ENCODE measurements around the gene ADAMTS12. TPM values are rescaled to one million over a fixed set of nuclear protein-coding genes. Genes with fewer than 3 reads are reported as not detected.

Gene ADAMTS12
- total and polyA plus RNA-seq, 5 donors = 0.54 to 1.4 (median 1.0) TPM

DNA sequence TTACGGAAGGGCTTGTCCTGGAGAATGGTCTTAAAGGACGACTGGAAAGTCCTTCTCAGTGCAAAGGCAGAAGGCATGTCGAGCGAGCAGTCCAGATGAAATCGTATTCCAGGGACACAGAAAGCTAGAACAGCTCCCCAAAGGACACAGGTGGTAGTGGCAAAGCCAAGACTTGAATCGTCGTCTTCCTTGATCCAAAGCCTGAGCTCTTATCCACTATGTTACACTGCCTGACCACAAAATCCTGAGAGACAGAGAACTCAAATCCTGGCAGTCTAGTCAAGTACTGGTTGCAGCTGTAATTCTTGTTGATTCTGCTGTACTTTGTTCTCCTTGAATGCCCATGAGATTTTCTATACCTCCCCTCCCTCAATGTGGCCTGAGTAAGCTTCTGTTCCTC is 252.3 kb downstream of the ADAMTS12 start:
- WGBS = 76% methylated on average over 7 of the region's 7 CpGs
- Histone ChIP-seq H3K4me1 (ENCODE audit: control insufficient read depth, insufficient read depth, low read length) (peaks cover 2% of the 10 kb centered on the region), H3K27ac (ENCODE audit: low read length) (no peak overlapping the region), H3K27me3 (ENCODE audit: control insufficient read depth, insufficient read depth) (no peaks in the 10 kb centered on the region), H3K4me3 (ENCODE audit: low read length) (no peak overlapping the region), H3K9me3 (ENCODE audit: control insufficient read depth, low read length) (peaks cover 8% of the 10 kb centered on the region)
- ATAC-seq (no peak), DNase-seq (no peak)
- intact Hi-C loops (cut with DNase I) = no loop called here

DNA sequence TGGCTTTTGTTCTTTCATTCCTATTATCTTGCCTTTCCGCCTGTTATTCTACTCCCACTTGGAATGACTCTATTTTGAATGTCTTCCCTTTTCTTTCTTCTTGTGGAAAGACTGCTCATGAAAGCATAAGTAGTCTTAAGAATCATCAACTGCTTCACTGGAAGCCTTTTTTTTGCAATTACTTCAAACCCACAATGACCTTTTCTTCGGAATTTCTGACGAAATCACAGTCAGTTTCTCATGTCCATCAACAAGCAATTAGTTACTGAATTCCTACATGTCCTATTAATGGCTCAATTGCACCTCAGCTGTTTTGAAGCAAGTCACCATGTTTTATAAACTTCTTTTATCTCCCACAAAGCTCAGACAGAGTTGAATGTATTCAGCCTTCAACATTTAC is 254.8 kb downstream of the ADAMTS12 start:
- DNase-seq = no peak
- Histone ChIP-seq H3K4me3 (ENCODE audit: low read length) (no peak overlapping the region), H3K27me3 (ENCODE audit: control insufficient read depth, insufficient read depth) (no peaks in the 10 kb centered on the region), H3K4me1 (ENCODE audit: control insufficient read depth, insufficient read depth, low read length) (no peaks in the 10 kb centered on the region), H3K27ac (ENCODE audit: low read length) (no peak overlapping the region), H3K9me3 (ENCODE audit: control insufficient read depth, low read length) (peaks cover 6% of the 10 kb centered on the region)
- no peak for ATAC-seq
- WGBS = 52% methylated on average over 3 of the region's 3 CpGs
- intact Hi-C loops (cut with DNase I) = no loop called here

DNA sequence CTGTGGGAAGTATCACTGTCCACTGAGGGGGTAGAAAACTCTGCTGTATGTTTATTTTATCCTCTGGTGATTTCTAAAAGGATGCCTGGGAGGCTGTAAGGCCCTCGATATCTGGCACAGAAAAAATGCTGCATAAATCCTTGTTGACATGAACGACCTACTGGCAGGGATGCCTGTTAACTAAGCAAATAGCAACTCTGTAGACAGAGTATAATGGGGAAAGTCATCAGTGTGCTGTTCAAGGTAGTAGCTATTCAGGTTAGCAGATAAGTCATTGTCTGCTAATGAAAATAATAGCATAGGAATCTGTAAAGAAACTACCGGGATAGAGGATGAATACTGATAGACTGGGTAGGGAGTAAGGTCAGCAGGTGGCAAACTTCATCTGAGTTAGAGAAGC is 256.2 kb downstream of the ADAMTS12 start:
- no peaks in the 10 kb centered on the region for H3K4me1 ChIP-seq (ENCODE audit: control insufficient read depth, insufficient read depth, low read length)
- H3K27ac ChIP-seq (ENCODE audit: low read length) = no peak overlapping the region
- intact Hi-C loops (cut with DNase I) = no loop called here
- ATAC-seq = no peak
- H3K27me3 ChIP-seq (ENCODE audit: control insufficient read depth, insufficient read depth) = no peaks in the 10 kb centered on the region
- peaks cover 6% of the 10 kb centered on the region for H3K9me3 ChIP-seq (ENCODE audit: control insufficient read depth, low read length)
- H3K4me3 ChIP-seq (ENCODE audit: low read length) = no peak overlapping the region
- DNase-seq = no peak
- 53% methylated on average over 3 of the region's 3 CpGs for WGBS

DNA sequence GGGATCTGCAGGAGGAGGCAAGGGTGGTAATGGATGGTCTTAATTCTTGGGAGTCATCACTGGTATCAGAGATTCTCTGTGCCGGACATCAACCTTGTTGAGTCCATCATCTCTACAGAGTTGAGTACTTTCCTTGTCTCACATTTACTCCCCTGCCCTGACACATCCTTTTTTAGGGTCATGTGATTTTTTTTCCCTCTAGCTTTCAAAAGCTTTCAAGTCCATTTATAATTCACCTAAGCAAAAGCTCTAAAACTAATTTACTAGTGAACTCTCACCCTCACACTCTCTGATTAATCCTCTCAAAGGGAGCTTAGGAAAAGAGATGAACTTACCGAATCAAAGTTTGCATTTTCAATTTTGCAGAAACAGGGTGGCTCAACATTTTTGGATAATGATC is 258.1 kb downstream of the ADAMTS12 start:
- no peak for DNase-seq
- no peaks in the 10 kb centered on the region for H3K4me1 ChIP-seq (ENCODE audit: control insufficient read depth, insufficient read depth, low read length)
- H3K27ac ChIP-seq (ENCODE audit: low read length) = no peak overlapping the region
- intact Hi-C loops (cut with DNase I) = no loop called here
- peaks cover 3% of the 10 kb centered on the region for H3K9me3 ChIP-seq (ENCODE audit: control insufficient read depth, low read length)
- WGBS = 97% methylated on average over 2 of the region's 2 CpGs
- no peak for ATAC-seq
- H3K4me3 ChIP-seq (ENCODE audit: low read length) = no peak overlapping the region
- no peaks in the 10 kb centered on the region for H3K27me3 ChIP-seq (ENCODE audit: control insufficient read depth, insufficient read depth)

- ATAC-seq = no peak
- Histone ChIP-seq H3K27ac (ENCODE audit: low read length) (no peak overlapping the region), H3K4me3 (ENCODE audit: low read length) (no peak overlapping the region), H3K4me1 (ENCODE audit: control insufficient read depth, insufficient read depth, low read length) (no peaks in the 10 kb centered on the region), H3K27me3 (ENCODE audit: control insufficient read depth, insufficient read depth) (no peaks in the 10 kb centered on the region), H3K9me3 (ENCODE audit: control insufficient read depth, low read length) (peaks cover 3% of the 10 kb centered on the region)
- WGBS = 71% methylated on average over 1 of the region's 1 CpG
- intact Hi-C loops (cut with DNase I) = no loop called here
- DNase-seq = no peak
These were observed 260.0 kb downstream of the ADAMTS12 start for GRCh38 chr5:33631786-33632185.

GRCh38 chr5:33631139-33631538 is 260.7 kb downstream of the ADAMTS12 start:
- DNase-seq (no peak), ATAC-seq (no peak)
- 82% methylated on average over 1 of the region's 1 CpG for WGBS
- Histone ChIP-seq H3K4me1 (ENCODE audit: control insufficient read depth, insufficient read depth, low read length) (no peaks in the 10 kb centered on the region), H3K9me3 (ENCODE audit: control insufficient read depth, low read length) (peaks cover 3% of the 10 kb centered on the region), H3K27me3 (ENCODE audit: control insufficient read depth, insufficient read depth) (no peaks in the 10 kb centered on the region), H3K4me3 (ENCODE audit: low read length) (no peak overlapping the region), H3K27ac (ENCODE audit: low read length) (no peak overlapping the region)
- intact Hi-C loops (cut with DNase I) = no loop called here

DNA sequence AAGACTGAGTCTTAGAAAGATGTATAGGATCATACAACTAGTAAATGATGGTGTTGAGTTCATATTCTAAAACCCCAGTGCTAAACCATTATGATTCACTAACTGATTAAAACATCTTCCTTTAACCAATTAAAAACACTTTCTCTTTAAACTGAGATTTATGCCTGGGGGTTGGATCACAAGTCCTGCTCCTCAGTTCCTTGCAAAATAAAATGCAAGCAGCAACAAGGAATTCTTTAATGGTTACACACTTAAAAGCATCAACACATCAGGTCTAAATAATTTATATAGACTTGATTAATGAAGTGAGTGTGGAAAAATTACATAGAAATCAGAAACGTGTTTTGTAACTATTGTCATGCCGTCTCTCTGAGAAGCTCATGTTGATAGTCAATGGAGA is 261.8 kb downstream of the ADAMTS12 start:
- no peak for DNase-seq
- intact Hi-C loops (cut with DNase I) = no loop called here
- Histone ChIP-seq H3K9me3 (ENCODE audit: control insufficient read depth, low read length) (peaks cover 3% of the 10 kb centered on the region), H3K27ac (ENCODE audit: low read length) (no peak overlapping the region), H3K27me3 (ENCODE audit: control insufficient read depth, insufficient read depth) (no peaks in the 10 kb centered on the region), H3K4me1 (ENCODE audit: control insufficient read depth, insufficient read depth, low read length) (no peaks in the 10 kb centered on the region), H3K4me3 (ENCODE audit: low read length) (no peak overlapping the region)
- WGBS = 83% methylated on average over 2 of the region's 2 CpGs
- ATAC-seq = no peak

- Histone ChIP-seq H3K4me1 (ENCODE audit: control insufficient read depth, insufficient read depth, low read length) (no peaks in the 10 kb centered on the region), H3K27ac (ENCODE audit: low read length) (no peak overlapping the region), H3K27me3 (ENCODE audit: control insufficient read depth, insufficient read depth) (no peaks in the 10 kb centered on the region), H3K9me3 (ENCODE audit: control insufficient read depth, low read length) (peaks cover 3% of the 10 kb centered on the region), H3K4me3 (ENCODE audit: low read length) (no peak overlapping the region)
- ATAC-seq (no peak), DNase-seq (no peak)
- 79% methylated on average over 1 of the region's 1 CpG for WGBS
- intact Hi-C loops (cut with DNase I) = no loop called here
These were observed 263.0 kb downstream of the ADAMTS12 start for GRCh38 chr5:33628796-33629195.

DNA sequence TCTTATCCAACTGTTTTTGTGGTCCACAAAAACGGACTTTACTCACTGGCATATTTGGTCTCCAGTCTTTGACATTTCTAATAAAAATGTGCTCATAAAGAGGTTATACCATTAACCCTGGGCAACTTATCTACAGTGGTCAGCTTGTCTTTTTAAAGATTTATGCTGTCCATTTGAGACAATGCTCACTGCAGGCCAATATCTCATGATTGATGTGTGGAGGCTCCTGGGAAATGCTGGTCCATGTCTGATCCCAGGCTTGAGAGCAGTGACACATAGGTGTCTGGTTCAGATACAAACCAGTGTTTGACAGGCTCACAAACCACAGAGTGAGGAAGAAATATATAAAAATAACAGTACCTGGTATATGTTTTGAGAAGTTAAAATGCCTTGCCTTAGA is 270.3 kb downstream of the ADAMTS12 start:
- intact Hi-C loops (cut with DNase I) = no loop called here
- 65% methylated on average over 1 of the region's 1 CpG for WGBS
- no peak for ATAC-seq

DNA sequence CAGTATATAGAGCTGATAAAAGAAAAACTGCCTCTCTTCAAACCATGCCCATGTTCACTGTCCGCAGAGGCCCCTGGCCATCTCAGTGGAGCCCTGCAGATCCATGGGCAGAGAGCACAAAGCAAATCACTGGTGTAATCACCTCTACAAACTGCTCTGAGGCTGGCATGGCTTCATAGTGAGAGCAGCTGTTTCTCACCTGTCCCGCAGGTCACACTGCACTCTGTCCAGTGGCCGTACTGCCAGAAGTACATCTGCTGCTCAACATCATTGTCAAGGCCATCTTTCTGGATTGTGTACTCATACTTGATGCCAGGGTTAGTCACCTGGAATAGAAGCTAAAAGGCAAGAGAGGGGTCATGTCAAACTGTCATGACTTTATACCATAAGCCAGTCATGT is 277.8 kb downstream of the ADAMTS12 start:
- Histone ChIP-seq H3K27ac (ENCODE audit: low read length) (no peak overlapping the region), H3K4me3 (ENCODE audit: low read length) (no peak overlapping the region), H3K27me3 (ENCODE audit: control insufficient read depth, insufficient read depth) (no peaks in the 10 kb centered on the region), H3K4me1 (ENCODE audit: control insufficient read depth, insufficient read depth, low read length) (no peaks in the 10 kb centered on the region), H3K9me3 (ENCODE audit: control insufficient read depth, low read length) (no peaks in the 10 kb centered on the region)
- DNase-seq (no peak), ATAC-seq (no peak)
- WGBS = 96% methylated on average over 3 of the region's 3 CpGs
- intact Hi-C loops (cut with DNase I) = no loop called here

More for the DNA sequence above, 270.3 kb downstream of the ADAMTS12 start:
- no peak for DNase-seq
- peaks cover 2% of the 10 kb centered on the region for H3K9me3 ChIP-seq (ENCODE audit: control insufficient read depth, low read length)
- H3K27me3 ChIP-seq (ENCODE audit: control insufficient read depth, insufficient read depth) = no peaks in the 10 kb centered on the region
- no peaks in the 10 kb centered on the region for H3K4me1 ChIP-seq (ENCODE audit: control insufficient read depth, insufficient read depth, low read length)
- no peak overlapping the region for H3K27ac ChIP-seq (ENCODE audit: low read length)
- no peak overlapping the region for H3K4me3 ChIP-seq (ENCODE audit: low read length)

- no peaks in the 10 kb centered on the region for H3K27me3 ChIP-seq (ENCODE audit: control insufficient read depth, insufficient read depth)
- no peak for DNase-seq
- H3K4me3 ChIP-seq (ENCODE audit: low read length) = no peak overlapping the region
- WGBS = 72% methylated on average over 1 of the region's 1 CpG
- H3K4me1 ChIP-seq (ENCODE audit: control insufficient read depth, insufficient read depth, low read length) = no peaks in the 10 kb centered on the region
- intact Hi-C loops (cut with DNase I) = no loop called here
- H3K27ac ChIP-seq (ENCODE audit: low read length) = no peak overlapping the region
- ATAC-seq = no peak
- no peaks in the 10 kb centered on the region for H3K9me3 ChIP-seq (ENCODE audit: control insufficient read depth, low read length)
These were observed 279.4 kb downstream of the ADAMTS12 start for GRCh38 chr5:33612386-33612785.

- DNase-seq (no peak), ATAC-seq (no peak)
- Histone ChIP-seq H3K27ac (ENCODE audit: low read length) (no peak overlapping the region), H3K27me3 (ENCODE audit: control insufficient read depth, insufficient read depth) (no peaks in the 10 kb centered on the region), H3K4me1 (ENCODE audit: control insufficient read depth, insufficient read depth, low read length) (no peaks in the 10 kb centered on the region), H3K4me3 (ENCODE audit: low read length) (no peak overlapping the region), H3K9me3 (ENCODE audit: control insufficient read depth, low read length) (no peaks in the 10 kb centered on the region)
- WGBS = 79% methylated on average over 1 of the region's 1 CpG
- intact Hi-C loops (cut with DNase I) = no loop called here
These were observed 279.9 kb downstream of the ADAMTS12 start for GRCh38 chr5:33611877-33612276.

Data from right cardiac atrium (tissue), 5 donors.